ENCODE results near the gene MAP3K20. TPM values are rescaled to one million over a fixed set of nuclear protein-coding genes. Genes with fewer than 3 reads are reported as not detected.

MAP3K20 gene
- total and polyA plus RNA-seq, 10 of the 15 experiments (the other 5 are each of a cell fraction or from before 2014, with no cell fraction given), result 0.04 to 5.6 (median 2.3) TPM

DNA sequence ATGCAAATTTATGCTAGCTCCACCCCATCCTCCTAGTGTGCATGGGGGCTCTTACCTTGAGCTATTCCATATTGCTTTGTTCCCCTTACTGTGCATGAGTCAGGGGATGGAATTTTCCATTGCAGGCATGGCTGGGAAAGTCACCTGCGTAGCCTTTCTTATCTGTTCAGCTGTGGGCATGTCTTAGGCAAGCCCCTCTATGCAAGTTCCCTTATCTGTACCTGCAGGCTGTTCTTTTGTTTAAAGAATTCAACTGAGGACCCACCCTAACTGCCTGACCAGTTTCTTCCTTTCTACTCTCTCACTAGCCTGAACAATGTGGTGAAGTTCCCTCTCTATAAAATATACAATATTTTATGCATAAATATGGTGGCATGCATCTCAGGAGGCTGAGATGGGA lies 224.8 kb downstream of the MAP3K20 start:
- POLR2A ChIA-PET, result no interaction called here
- no peak overlapping the region for H3K4me3 ChIP-seq
- no peaks in the 10 kb centered on the region for H3K79me2 ChIP-seq (ENCODE audit: control insufficient read depth, insufficient read depth, low read length)
- FAIRE-seq (no peak), DNase-seq (ENCODE audit: low read depth, low spot score) (no peak), ATAC-seq (no peak)
- H2AFZ ChIP-seq (ENCODE audit: control insufficient read depth, low read depth, low read length), result no peak overlapping the region
- SMC1A ChIA-PET (ENCODE audit: uncharacterized antibody, unreplicated experiment), result no interaction called here
- H3K4me2 ChIP-seq (ENCODE audit: control insufficient read depth, insufficient read depth), result no peak overlapping the region
- RAD21 ChIA-PET (ENCODE audit: unreplicated experiment), result no interaction called here
- in situ Hi-C loops (cut with MboI), result no loop called here
- H3K4me1 ChIP-seq (ENCODE audit: control insufficient read depth, insufficient read depth, low read length), result no peaks in the 10 kb centered on the region; the same call in 1 of the 2 replicates
- TF ChIP-seq ZSCAN29 (IDR thresholded peaks at IDR 0.05), result no peak
- TF ChIP-seq NFYA (IDR thresholded peaks at IDR 0.05; ENCODE audit: borderline replicate concordance, low read depth, low read length), result no peak
- no peak for TF ChIP-seq POLR2AphosphoS2 (IDR thresholded peaks at IDR 0.05; ENCODE audit: low read depth, low read length)
- TF ChIP-seq BHLHE40 (IDR thresholded peaks at IDR 0.05; ENCODE audit: borderline replicate concordance in 1 of 2, low read depth in 2 of 2, low read length in 1 of 2), result no peak
- TF ChIP-seq ETV6 (conservative IDR thresholded peaks at IDR 0.05 in 1 of 2, IDR thresholded peaks at IDR 0.05 in 1 of 2; ENCODE audit: borderline replicate concordance in 1 of 2, low read depth in 1 of 2), result no peak
- TF ChIP-seq, protein P1, sequence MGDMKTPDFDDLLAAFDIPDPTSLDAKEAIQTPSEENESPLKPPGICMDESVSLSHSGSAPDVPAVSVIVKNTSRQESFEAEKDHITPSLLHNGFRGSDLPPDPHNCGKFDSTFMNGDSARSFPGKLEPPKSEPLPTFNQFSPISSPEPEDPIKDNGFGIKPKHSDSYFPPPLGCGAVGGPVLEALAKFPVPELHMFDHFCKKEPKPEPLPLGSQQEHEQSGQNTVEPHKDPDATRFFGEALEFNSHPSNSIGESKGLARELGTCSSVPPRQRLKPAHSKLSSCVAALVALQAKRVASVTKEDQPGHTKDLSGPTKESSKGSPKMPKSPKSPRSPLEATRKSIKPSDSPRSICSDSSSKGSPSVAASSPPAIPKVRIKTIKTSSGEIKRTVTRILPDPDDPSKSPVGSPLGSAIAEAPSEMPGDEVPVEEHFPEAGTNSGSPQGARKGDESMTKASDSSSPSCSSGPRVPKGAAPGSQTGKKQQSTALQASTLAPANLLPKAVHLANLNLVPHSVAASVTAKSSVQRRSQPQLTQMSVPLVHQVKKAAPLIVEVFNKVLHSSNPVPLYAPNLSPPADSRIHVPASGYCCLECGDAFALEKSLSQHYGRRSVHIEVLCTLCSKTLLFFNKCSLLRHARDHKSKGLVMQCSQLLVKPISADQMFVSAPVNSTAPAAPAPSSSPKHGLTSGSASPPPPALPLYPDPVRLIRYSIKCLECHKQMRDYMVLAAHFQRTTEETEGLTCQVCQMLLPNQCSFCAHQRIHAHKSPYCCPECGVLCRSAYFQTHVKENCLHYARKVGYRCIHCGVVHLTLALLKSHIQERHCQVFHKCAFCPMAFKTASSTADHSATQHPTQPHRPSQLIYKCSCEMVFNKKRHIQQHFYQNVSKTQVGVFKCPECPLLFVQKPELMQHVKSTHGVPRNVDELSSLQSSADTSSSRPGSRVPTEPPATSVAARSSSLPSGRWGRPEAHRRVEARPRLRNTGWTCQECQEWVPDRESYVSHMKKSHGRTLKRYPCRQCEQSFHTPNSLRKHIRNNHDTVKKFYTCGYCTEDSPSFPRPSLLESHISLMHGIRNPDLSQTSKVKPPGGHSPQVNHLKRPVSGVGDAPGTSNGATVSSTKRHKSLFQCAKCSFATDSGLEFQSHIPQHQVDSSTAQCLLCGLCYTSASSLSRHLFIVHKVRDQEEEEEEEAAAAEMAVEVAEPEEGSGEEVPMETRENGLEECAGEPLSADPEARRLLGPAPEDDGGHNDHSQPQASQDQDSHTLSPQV (IDR thresholded peaks at IDR 0.05), result no peak
- no peak for TF ChIP-seq TCF7 (IDR thresholded peaks at IDR 0.05; ENCODE audit: borderline replicate concordance)
- TF ChIP-seq ZBED1 (IDR thresholded peaks at IDR 0.05; ENCODE audit: borderline replicate concordance), result no peak
- no peak for TF ChIP-seq EED (IDR thresholded peaks at IDR 0.05; ENCODE audit: low read depth)
- TF ChIP-seq TARDBP (IDR thresholded peaks at IDR 0.05; ENCODE audit: borderline replicate concordance), result no peak
- TF ChIP-seq, protein P2, sequence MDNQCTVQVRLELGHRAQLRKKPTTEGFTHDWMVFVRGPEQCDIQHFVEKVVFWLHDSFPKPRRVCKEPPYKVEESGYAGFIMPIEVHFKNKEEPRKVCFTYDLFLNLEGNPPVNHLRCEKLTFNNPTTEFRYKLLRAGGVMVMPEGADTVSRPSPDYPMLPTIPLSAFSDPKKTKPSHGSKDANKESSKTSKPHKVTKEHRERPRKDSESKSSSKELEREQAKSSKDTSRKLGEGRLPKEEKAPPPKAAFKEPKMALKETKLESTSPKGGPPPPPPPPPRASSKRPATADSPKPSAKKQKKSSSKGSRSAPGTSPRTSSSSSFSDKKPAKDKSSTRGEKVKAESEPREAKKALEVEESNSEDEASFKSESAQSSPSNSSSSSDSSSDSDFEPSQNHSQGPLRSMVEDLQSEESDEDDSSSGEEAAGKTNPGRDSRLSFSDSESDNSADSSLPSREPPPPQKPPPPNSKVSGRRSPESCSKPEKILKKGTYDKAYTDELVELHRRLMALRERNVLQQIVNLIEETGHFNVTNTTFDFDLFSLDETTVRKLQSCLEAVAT (IDR thresholded peaks at IDR 0.05), result no peak
- BruUV-seq (replicated peaks), result no TSS peak
- no peak overlapping the region for H3K27ac ChIP-seq (ENCODE audit: control insufficient read depth, insufficient read depth)
- 95% methylated on average over 1 of the region's 1 CpG for WGBS (ENCODE audit: insufficient coverage, insufficient replicate concordance, low lambda C conversion rate, missing lambda C conversion rate)
- H3K27me3 ChIP-seq (replicated peaks in 1 of 2; ENCODE audit: control insufficient read depth in 2 of 2, insufficient read depth in 2 of 2, low read length in 1 of 2), result no peaks in the 10 kb centered on the region
- no peaks in the 10 kb centered on the region for H4K20me1 ChIP-seq (ENCODE audit: control insufficient read depth, insufficient read depth)
- CTCF ChIA-PET, result no interaction called here
- intact Hi-C loops (cut with micrococcal nuclease; ENCODE audit: unreplicated experiment), result no loop called here
- H3K9ac ChIP-seq (ENCODE audit: control insufficient read depth, insufficient read depth, low read length), result no peak overlapping the region
- no peaks in the 10 kb centered on the region for H3K36me3 ChIP-seq (ENCODE audit: control insufficient read depth in 2 of 2, insufficient read depth in 2 of 2, low read length in 1 of 2)
- peaks cover 23% of the 10 kb centered on the region; the same call in 2 of the 3 replicates for H3K9me3 ChIP-seq (replicated peaks; ENCODE audit: control insufficient read depth, insufficient read depth, low read length)
